Endodermal cell (in vitro differentiated cells): ENCODE measurements around the gene BUB1B. TPM values are rescaled to one million over a fixed set of nuclear protein-coding genes. Genes with fewer than 3 reads are reported as not detected.

ENCODE experiments used
- DNase-seq: peaks from one replicate; pipeline ENCODE4 v3.0.0-alpha.2; 2017
- H3K27ac ChIP-seq: 2 replicates; pipeline ENCODE4 v1.5.1; 2013; ENCODE audit warnings: mild to moderate bottlenecking, low read depth, low read length, moderate library complexity
- H3K27me3 ChIP-seq: 2 replicates; pipeline ENCODE4 v1.6.1; 2013; ENCODE audit warnings: mild to moderate bottlenecking, low read length, moderate library complexity; ENCODE audit not compliant: insufficient read depth, control insufficient read depth, poor library complexity, severe bottlenecking
- H3K36me3 ChIP-seq: 2 replicates; pipeline ENCODE4 v1.7.0; 2013; ENCODE audit warnings: mild to moderate bottlenecking, low read length, moderate library complexity; ENCODE audit not compliant: control insufficient read depth, insufficient read depth
- H3K4me1 ChIP-seq: one replicate; pipeline ENCODE4 v1.7.0; 2013; ENCODE audit warnings: low read length; ENCODE audit not compliant: control insufficient read depth, insufficient read depth
- H3K4me3 ChIP-seq: 2 replicates; pipeline ENCODE4 v1.5.1; 2013; ENCODE audit warnings: mild to moderate bottlenecking, low read length, moderate library complexity
- H3K9ac ChIP-seq: 2 replicates; pipeline ENCODE4 v1.6.1; 2013; ENCODE audit warnings: mild to moderate bottlenecking, low read length, moderate library complexity; ENCODE audit not compliant: poor library complexity, severe bottlenecking; ENCODE audit errors: extremely low read depth
- H3K9me3 ChIP-seq: 2 replicates; pipeline ENCODE4 v1.6.1; 2013; ENCODE audit warnings: mild to moderate bottlenecking, low read length, moderate library complexity; ENCODE audit not compliant: control insufficient read depth
- H3K27ac Mint-ChIP-seq: 2 replicates; pipeline ENCODE4 v1.8.0; 2020; ENCODE audit warnings: mixed read lengths
- H3K27me3 Mint-ChIP-seq: 2 replicates; pipeline ENCODE4 v1.8.0; 2021; ENCODE audit warnings: mild to moderate bottlenecking, mixed read lengths; ENCODE audit not compliant: insufficient read depth
- H3K36me3 Mint-ChIP-seq: 2 replicates; pipeline ENCODE4 v1.8.0; 2020; ENCODE audit warnings: low read depth, mixed read lengths
- H3K4me1 Mint-ChIP-seq: 2 replicates; pipeline ENCODE4 v1.8.0; 2020; ENCODE audit warnings: mixed read lengths
- H3K4me3 Mint-ChIP-seq: 2 replicates; pipeline ENCODE4 v1.8.0; 2020; ENCODE audit warnings: mild to moderate bottlenecking, moderate library complexity, mixed read lengths
- H3K9me3 Mint-ChIP-seq: 2 replicates; pipeline ENCODE4 v1.8.0; 2020; ENCODE audit warnings: mild to moderate bottlenecking, mixed read lengths
- CTCF ChIP-seq: fragments of 200-600 bp; sonication (generic); conservative IDR thresholded peaks from 2 replicates; pipeline ENCODE4 v1.5.0; 2021; ENCODE audit warnings: antibody characterized with exemption, mild to moderate bottlenecking
- WGBS, 2 experiments: methylation state at CpG; one replicate each; pipeline versions ENCODE4 v1.1.5 to v1.1.7; 2013; ENCODE audit warnings: missing lambda C conversion rate in 2 of 2, mixed read lengths in 1 of 2; ENCODE audit not compliant: insufficient coverage in 1 of 2, insufficient read length in 1 of 2; 5-methylcytosine and 5-hydroxymethylcytosine counted together
- total RNA-seq, 2 donors: library from RNA; stranded (reverse); fragmentation: NEBNext Ultra II Directional in 1 of 2; extraction: Animal tissue kit (Norgen Biotek cat#: 25700) in 1 of 2; gene quantifications; 2 replicates in 1 of 2; 3 replicates in 1 of 2; pipeline ENCODE4 v1.2.1, GENCODE V29; 2021

BUB1B gene
- total RNA-seq, 2 donors from 2014 or later = 58.6 to 108 TPM

GRCh38 chr15:40255033-40255432, 94.2 kb downstream of the BUB1B start:
- H3K4me3 Mint-ChIP-seq = no peak overlapping the region
- no peaks in the 10 kb centered on the region for H3K36me3 ChIP-seq
- H3K4me1 ChIP-seq = no peaks in the 10 kb centered on the region
- H3K27ac Mint-ChIP-seq = no peak overlapping the region
- no peaks in the 10 kb centered on the region for H3K9me3 Mint-ChIP-seq
- H3K27me3 ChIP-seq = peaks cover 56% of the 10 kb centered on the region
- H3K27ac ChIP-seq = no peak overlapping the region
- 95 to 96% methylated on average over 4 of the region's 4 CpGs for WGBS, 2 experiments
- H3K4me3 ChIP-seq = no peak overlapping the region
- H3K36me3 Mint-ChIP-seq = no peaks in the 10 kb centered on the region
- no peak overlapping the region for H3K9ac ChIP-seq
- DNase-seq = no peak
- peaks cover 8% of the 10 kb centered on the region for H3K4me1 Mint-ChIP-seq
- H3K27me3 Mint-ChIP-seq = peaks cover 43% of the 10 kb centered on the region
- no peak for TF ChIP-seq CTCF
- H3K9me3 ChIP-seq = no peaks in the 10 kb centered on the region

GRCh38 chr15:40256638-40257235, 95.9 kb downstream of the BUB1B start:
- H3K9ac ChIP-seq = no peak overlapping the region
- 90 to 91% methylated on average over 13 to 17 of the region's 17 CpGs for WGBS, 2 experiments
- TF ChIP-seq CTCF = no peak
- no peak overlapping the region for H3K27ac ChIP-seq
- H3K27me3 Mint-ChIP-seq = peaks cover 26% of the 10 kb centered on the region
- no peak overlapping the region for H3K27ac Mint-ChIP-seq
- no peak for DNase-seq
- H3K4me3 Mint-ChIP-seq = no peak overlapping the region
- no peaks in the 10 kb centered on the region for H3K9me3 ChIP-seq
- no peaks in the 10 kb centered on the region for H3K36me3 ChIP-seq
- H3K4me1 Mint-ChIP-seq = peaks cover 8% of the 10 kb centered on the region
- H3K4me1 ChIP-seq = no peaks in the 10 kb centered on the region
- peaks cover 39% of the 10 kb centered on the region for H3K27me3 ChIP-seq
- no peaks in the 10 kb centered on the region for H3K36me3 Mint-ChIP-seq
- H3K9me3 Mint-ChIP-seq = no peaks in the 10 kb centered on the region
- no peak overlapping the region for H3K4me3 ChIP-seq

- H3K27me3 ChIP-seq = peaks cover 28% of the 10 kb centered on the region
- no peak for DNase-seq
- Mint-ChIP-seq H3K36me3 (no peaks in the 10 kb centered on the region), H3K27me3 (peaks cover 19% of the 10 kb centered on the region), H3K9me3 (no peaks in the 10 kb centered on the region), H3K4me3 (no peak overlapping the region), H3K27ac (no peak overlapping the region), H3K4me1 (peaks cover 8% of the 10 kb centered on the region)
- no peaks in the 10 kb centered on the region for H3K4me1 ChIP-seq
- 75 to 82% methylated on average over 4 to 9 of the region's 9 CpGs for WGBS, 2 experiments
- no peaks in the 10 kb centered on the region for H3K36me3 ChIP-seq
- no peak overlapping the region for H3K9ac ChIP-seq
- H3K27ac ChIP-seq = no peak overlapping the region
- H3K9me3 ChIP-seq = no peaks in the 10 kb centered on the region
- TF ChIP-seq CTCF = no peak
- H3K4me3 ChIP-seq = no peak overlapping the region
Measured at GRCh38 chr15:40257656-40258450, 97.0 kb downstream of the BUB1B start.
